HCT116 (cell line): Measurements from ENCODE around the gene TRPM3. TPM values are rescaled to one million over a fixed set of nuclear protein-coding genes. Genes with fewer than 3 reads are reported as not detected.

Experiments
- ATAC-seq: fragments of 200-7000 bp; cut with Tn5 transposase; 2 replicates; pipeline ENCODE4 v1.9.1; 2020; ENCODE audit warnings: mild to moderate bottlenecking, moderate library complexity
- BruUV-seq: library from RNA; stranded (reverse); fragments of 400-500 nt; replicated peaks from 2 replicates; lab custom pipeline; 2021; lab: Mats Ljungman, UMichigan
- CTCF ChIA-PET: fragments of 300-600 bp; sonication (Branson Sonifier 250); formaldehyde crosslinking; loops from one replicate; lab custom pipeline; 2021; ENCODE audit warnings: antibody characterized with exemption; lab: Charles Lee
- POLR2A ChIA-PET: fragments of 300-600, 350-600 bp; sonication (Branson Sonifier 250); formaldehyde crosslinking; loops from one replicate; lab custom pipeline; 2021; ENCODE audit warnings: antibody characterized with exemption; lab: Charles Lee
- RAD21 ChIA-PET, 2 experiments: fragments of 300-600 bp; sonication (Branson Sonifier 250); formaldehyde crosslinking; loops; one replicate each; lab custom pipeline; 2023; ENCODE audit warnings: low total read pairs in 2 of 2; ENCODE audit not compliant: uncharacterized antibody in 2 of 2, unreplicated experiment in 2 of 2, low non-redundant PET in 1 of 2; lab: Charles Lee
- DNase-seq: peaks from one replicate; pipeline ENCODE4 v3.0.0-alpha.2; 2010; ENCODE audit warnings: low read depth, low spot score
- H2AFZ ChIP-seq: fragments of 200-600 bp; shearing (Covaris generic), sonication (generic); 2 replicates; pipeline ENCODE4 v1.6.1; 2017; ENCODE audit warnings: low read depth, mixed run types, mixed read lengths, antibody characterized with exemption, low read length; ENCODE audit not compliant: poor library complexity, severe bottlenecking
- H3K27ac ChIP-seq: 2 replicates; pipeline ENCODE4 v1.5.1; 2012; ENCODE audit warnings: low read depth, low read length
- H3K27me3 ChIP-seq: fragments of 200-600 bp; sonication (generic); 2 replicates; pipeline ENCODE4 v1.6.1; 2016; ENCODE audit warnings: mixed run types, low read length, mixed read lengths; ENCODE audit not compliant: insufficient read depth
- H3K36me3 ChIP-seq, 2 experiments: fragments of 200-500 bp in 1 of 2; fragments of 200-600 bp in 1 of 2; sonication (Bioruptor generic) in 1 of 2; sonication (generic) in 1 of 2; 2 replicates each; pipeline versions ENCODE4 v1.5.1 to v1.6.1; 2014 to 2016; ENCODE audit warnings: low read length in 2 of 2, inconsistent platforms in 1 of 2, mixed read lengths in 1 of 2, mixed run types in 1 of 2; ENCODE audit not compliant: insufficient read depth in 2 of 2, control insufficient read depth in 1 of 2
- H3K4me1 ChIP-seq, 2 experiments: fragments of 200-600 bp in 1 of 2; sonication (generic) in 1 of 2; 2 replicates each; pipeline versions ENCODE4 v1.5.1 to v1.6.1; 2012 to 2017; ENCODE audit warnings: low read length in 2 of 2, inconsistent platforms in 1 of 2, mild to moderate bottlenecking in 1 of 2, mixed read lengths in 1 of 2, mixed run types in 1 of 2, moderate library complexity in 1 of 2; ENCODE audit not compliant: insufficient read depth in 2 of 2, control insufficient read depth in 1 of 2
- H3K4me2 ChIP-seq: fragments of 200-600 bp; sonication (generic); 2 replicates; pipeline ENCODE4 v1.6.1; 2017; ENCODE audit warnings: mixed run types, low read length, mixed read lengths
- H3K4me3 ChIP-seq, 2 experiments: fragments of 200-600 bp in 1 of 2; sonication (generic) in 1 of 2; replicated peaks in 1 of 2; 2 replicates each; pipeline ENCODE4 v1.5.1; 2011 to 2016; ENCODE audit warnings: low read length in 2 of 2, control low read depth in 1 of 2, low read depth in 1 of 2, mild to moderate bottlenecking in 1 of 2, mixed read lengths in 1 of 2, mixed run types in 1 of 2
- H3K79me2 ChIP-seq: fragments of 200-600 bp; sonication (generic); 2 replicates; pipeline ENCODE4 v1.6.1; 2017; ENCODE audit warnings: mild to moderate bottlenecking, mixed run types, low read length, moderate library complexity, mixed read lengths; ENCODE audit not compliant: insufficient read depth
- H3K9ac ChIP-seq: fragments of 200-600 bp; sonication (generic); 2 replicates; pipeline ENCODE4 v1.6.1; 2016; ENCODE audit warnings: low read length, mixed read lengths
- H3K9me2 ChIP-seq: fragments of 200-600 bp; sonication (generic), shearing (Covaris generic); 2 replicates; pipeline ENCODE4 v1.6.1; 2017; ENCODE audit warnings: mixed run types, mild to moderate bottlenecking, moderate library complexity; ENCODE audit not compliant: insufficient read depth
- H3K9me3 ChIP-seq, 2 experiments: fragments of 200-500 bp in 1 of 2; fragments of 200-600 bp in 1 of 2; sonication (Bioruptor generic) in 1 of 2; sonication (generic) in 1 of 2; 2 replicates each; pipeline ENCODE4 v1.6.1; 2014 to 2017; ENCODE audit warnings: low read length in 2 of 2, mixed read lengths in 2 of 2, inconsistent platforms in 1 of 2, low read depth in 1 of 2, mild to moderate bottlenecking in 1 of 2, mixed run types in 1 of 2, moderate library complexity in 1 of 2; ENCODE audit not compliant: control insufficient read depth in 1 of 2, insufficient read depth in 1 of 2
- H4K20me1 ChIP-seq: fragments of 200-600 bp; sonication (generic), shearing (Covaris generic); 2 replicates; pipeline ENCODE4 v1.6.1; 2017; ENCODE audit warnings: mixed run types, mild to moderate bottlenecking, moderate library complexity; ENCODE audit not compliant: insufficient read depth
- CBX3 ChIP-seq: IDR thresholded peaks from 2 replicates; pipeline ENCODE4 v1.6.1; 2012; ENCODE audit warnings: low read depth
- CEBPB ChIP-seq: IDR thresholded peaks from 2 replicates; pipeline ENCODE4 v1.6.1; 2012; ENCODE audit warnings: low read depth
- EGR1 ChIP-seq: IDR thresholded peaks from 2 replicates; pipeline ENCODE4 v1.6.1; 2012; ENCODE audit warnings: low read depth
- ELF1 ChIP-seq: IDR thresholded peaks from 2 replicates; pipeline ENCODE4 v1.6.1; 2012; ENCODE audit warnings: low read depth, borderline replicate concordance
- FOSL1 ChIP-seq: IDR thresholded peaks from 2 replicates; pipeline ENCODE4 v1.6.1; 2012; ENCODE audit warnings: low read depth
- MAX ChIP-seq: IDR thresholded peaks from 2 replicates; pipeline ENCODE4 v1.6.1; 2012
- POLR2AphosphoS5 ChIP-seq: IDR thresholded peaks from 2 replicates; pipeline ENCODE4 v1.6.1; 2011; ENCODE audit warnings: mild to moderate bottlenecking, low read depth, low read length, moderate library complexity
- RAD21 ChIP-seq: IDR thresholded peaks from 2 replicates; pipeline ENCODE4 v1.6.1; 2012; ENCODE audit warnings: low read depth, mild to moderate bottlenecking
- SIN3A ChIP-seq: IDR thresholded peaks from 2 replicates; pipeline ENCODE4 v1.6.1; 2012; ENCODE audit warnings: low read depth
- SRF ChIP-seq: IDR thresholded peaks from 2 replicates; pipeline ENCODE4 v1.6.1; 2012; ENCODE audit warnings: low read depth
- TCF7L2 ChIP-seq: IDR thresholded peaks from 2 replicates; pipeline ENCODE4 v1.7.0; 2011; ENCODE audit warnings: borderline replicate concordance, inconsistent platforms; ENCODE audit not compliant: insufficient read depth, insufficient read length; ENCODE audit errors: extremely low read depth
- ZNF274 ChIP-seq: fragments of 200-500 bp; sonication (Bioruptor generic); IDR thresholded peaks from 2 replicates; pipeline ENCODE4 v1.6.1; 2014; ENCODE audit warnings: mild to moderate bottlenecking, low read depth, low read length, inconsistent platforms
- intact Hi-C: fragments of 100-400 bp; cut with micrococcal nuclease; formaldehyde crosslinking; loops from 2 replicates; pipeline ENCODE4 v1.10.0; 2022
- total RNA-seq: library from RNA; stranded (reverse); gene quantifications from one replicate; pipeline ENCODE4 v1.2.1, GENCODE V29; 2021; ENCODE audit not compliant: unreplicated experiment
- TF ChIP-seq, protein P1 (sequence below), 3 experiments: fragments of 200-600 bp in 1 of 3; sonication (generic) in 1 of 3; IDR thresholded peaks in 2 of 3; conservative IDR thresholded peaks in 1 of 3; 2 replicates each; pipeline ENCODE4 v1.5.1; 2012 to 2017; ENCODE audit warnings: low read depth in 2 of 3, low read length in 2 of 3, antibody characterized with exemption in 1 of 3, borderline replicate concordance in 1 of 3, control low read depth in 1 of 3, mild to moderate bottlenecking in 1 of 3, mixed read lengths in 1 of 3, mixed run types in 1 of 3, moderate library complexity in 1 of 3; ENCODE audit not compliant: insufficient read depth in 1 of 3

The TRPM3 gene
- total RNA-seq, 1 experiment from 2014 or later = not detected

- TF ChIP-seq, protein P1, sequence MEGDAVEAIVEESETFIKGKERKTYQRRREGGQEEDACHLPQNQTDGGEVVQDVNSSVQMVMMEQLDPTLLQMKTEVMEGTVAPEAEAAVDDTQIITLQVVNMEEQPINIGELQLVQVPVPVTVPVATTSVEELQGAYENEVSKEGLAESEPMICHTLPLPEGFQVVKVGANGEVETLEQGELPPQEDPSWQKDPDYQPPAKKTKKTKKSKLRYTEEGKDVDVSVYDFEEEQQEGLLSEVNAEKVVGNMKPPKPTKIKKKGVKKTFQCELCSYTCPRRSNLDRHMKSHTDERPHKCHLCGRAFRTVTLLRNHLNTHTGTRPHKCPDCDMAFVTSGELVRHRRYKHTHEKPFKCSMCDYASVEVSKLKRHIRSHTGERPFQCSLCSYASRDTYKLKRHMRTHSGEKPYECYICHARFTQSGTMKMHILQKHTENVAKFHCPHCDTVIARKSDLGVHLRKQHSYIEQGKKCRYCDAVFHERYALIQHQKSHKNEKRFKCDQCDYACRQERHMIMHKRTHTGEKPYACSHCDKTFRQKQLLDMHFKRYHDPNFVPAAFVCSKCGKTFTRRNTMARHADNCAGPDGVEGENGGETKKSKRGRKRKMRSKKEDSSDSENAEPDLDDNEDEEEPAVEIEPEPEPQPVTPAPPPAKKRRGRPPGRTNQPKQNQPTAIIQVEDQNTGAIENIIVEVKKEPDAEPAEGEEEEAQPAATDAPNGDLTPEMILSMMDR (IDR thresholded peaks at IDR 0.05 in 2 of 3, conservative IDR thresholded peaks at IDR 0.05 in 1 of 3; ENCODE audit: borderline replicate concordance in 1 of 3, insufficient read depth in 1 of 3, low read depth in 2 of 3, low read length in 2 of 3) = no peak
Observed at GRCh38 chr9:71042448-71042990, 78.9 kb downstream of the TRPM3 start (continued).

GRCh38 chr9:71037521-71037920 is 83.9 kb downstream of the TRPM3 start:
- RAD21 ChIA-PET = no interaction called here
- CTCF ChIA-PET = no interaction called here
- DNase-seq (no peak), ATAC-seq (no peak)
- no peaks in the 10 kb centered on the region for H4K20me1 ChIP-seq
- H3K27ac ChIP-seq = no peak overlapping the region
- BruUV-seq = no TSS peak
- no peaks in the 10 kb centered on the region for H3K36me3 ChIP-seq
- POLR2A ChIA-PET = no interaction called here
- no peak overlapping the region for H3K9ac ChIP-seq
- intact Hi-C loops = no loop called here
- H3K9me2 ChIP-seq = no peaks in the 10 kb centered on the region
- H2AFZ ChIP-seq = no peak overlapping the region
- H3K79me2 ChIP-seq = no peaks in the 10 kb centered on the region
- H3K9me3 ChIP-seq = no peaks in the 10 kb centered on the region
- H3K4me3 ChIP-seq = no peak overlapping the region
- H3K4me1 ChIP-seq = no peaks in the 10 kb centered on the region
- H3K27me3 ChIP-seq = peaks cover 20% of the 10 kb centered on the region; the same call in 1 of the 2 replicates
- H3K4me2 ChIP-seq = no peak overlapping the region
- TF ChIP-seq FOSL1 (no peak), MAX (no peak), RAD21 (no peak), SRF (no peak), EGR1 (no peak), CBX3 (no peak), TCF7L2 (no peak), SIN3A (no peak), CEBPB (no peak), ZNF274 (no peak), ELF1 (no peak), POLR2AphosphoS5 (no peak)
- TF ChIP-seq, all 23 proteins: peak for 0
